ENCODE data around the gene BRD4.

BRD4 gene

GRCh38 chr19:15187026-15188007 lies 145.0 kb downstream of the BRD4 start:
- no peak for DNase-seq
